Measurements from ENCODE around the gene NUDT7. TPM values are rescaled to one million over a fixed set of nuclear protein-coding genes. Genes with fewer than 3 reads are reported as not detected.

Gene NUDT7
- total RNA-seq, 1 donor from 2014 or later: 5.7 TPM

- H3K4me3 ChIP-seq (ENCODE audit: low read length in 3 of 3): no peak overlapping the region
- H3K4me1 ChIP-seq (ENCODE audit: control insufficient read depth in 3 of 3, insufficient read depth in 3 of 3, low read length in 3 of 3): peaks cover 0 to 3% (median 0%) of the 10 kb centered on the region in 3 donors
- no peaks in the 10 kb centered on the region for H3K27me3 ChIP-seq (ENCODE audit: control insufficient read depth in 3 of 3, insufficient read depth in 3 of 3, low read length in 3 of 3)
- no peak overlapping the region for H3K9ac ChIP-seq (ENCODE audit: low read depth in 1 of 3, low read length in 3 of 3)
- no peak overlapping the region for H3K27ac ChIP-seq (ENCODE audit: low read depth, low read length)
- H3K9me3 ChIP-seq (ENCODE audit: control insufficient read depth in 3 of 3, low read length in 3 of 3): no peaks in the 10 kb centered on the region
- H3K36me3 ChIP-seq (ENCODE audit: control insufficient read depth in 3 of 3, insufficient read depth in 3 of 3, low read length in 3 of 3): no peaks in the 10 kb centered on the region
Measured at GRCh38 chr16:77763994-77764393, 41.7 kb downstream of the NUDT7 start.

- Histone ChIP-seq H3K27ac (ENCODE audit: low read depth, low read length) (no peak overlapping the region), H3K4me3 (ENCODE audit: low read length in 3 of 3) (no peak overlapping the region), H3K27me3 (ENCODE audit: control insufficient read depth in 3 of 3, insufficient read depth in 3 of 3, low read length in 3 of 3) (no peaks in the 10 kb centered on the region), H3K9ac (ENCODE audit: low read depth in 1 of 3, low read length in 3 of 3) (no peak overlapping the region), H3K36me3 (ENCODE audit: control insufficient read depth in 3 of 3, insufficient read depth in 3 of 3, low read length in 3 of 3) (no peaks in the 10 kb centered on the region), H3K4me1 (ENCODE audit: control insufficient read depth in 3 of 3, insufficient read depth in 3 of 3, low read length in 3 of 3) (peaks cover 0 to 3% (median 0%) of the 10 kb centered on the region in 3 donors), H3K9me3 (ENCODE audit: control insufficient read depth in 3 of 3, low read length in 3 of 3) (no peaks in the 10 kb centered on the region)
Measured at GRCh38 chr16:77767211-77767610, 44.9 kb downstream of the NUDT7 start.

- Histone ChIP-seq H3K36me3 (ENCODE audit: control insufficient read depth in 3 of 3, insufficient read depth in 3 of 3, low read length in 3 of 3) (no peaks in the 10 kb centered on the region), H3K9me3 (ENCODE audit: control insufficient read depth in 3 of 3, low read length in 3 of 3) (no peaks in the 10 kb centered on the region), H3K4me1 (ENCODE audit: control insufficient read depth in 3 of 3, insufficient read depth in 3 of 3, low read length in 3 of 3) (peaks cover 0 to 3% (median 0%) of the 10 kb centered on the region in 3 donors), H3K27ac (ENCODE audit: low read depth, low read length) (no peak overlapping the region), H3K9ac (ENCODE audit: low read depth in 1 of 3, low read length in 3 of 3) (no peak overlapping the region), H3K27me3 (ENCODE audit: control insufficient read depth in 3 of 3, insufficient read depth in 3 of 3, low read length in 3 of 3) (no peaks in the 10 kb centered on the region), H3K4me3 (ENCODE audit: low read length in 3 of 3) (no peak overlapping the region)
Measured at GRCh38 chr16:77767826-77768225, 45.5 kb downstream of the NUDT7 start.

GRCh38 chr16:77775911-77776909, 53.9 kb downstream of the NUDT7 start:
- Histone ChIP-seq H3K4me1 (ENCODE audit: control insufficient read depth in 3 of 3, insufficient read depth in 3 of 3, low read length in 3 of 3) (no peaks in the 10 kb centered on the region), H3K27me3 (ENCODE audit: control insufficient read depth in 3 of 3, insufficient read depth in 3 of 3, low read length in 3 of 3) (peaks cover 0 to 3% (median 0%) of the 10 kb centered on the region in 3 donors), H3K36me3 (ENCODE audit: control insufficient read depth in 3 of 3, insufficient read depth in 3 of 3, low read length in 3 of 3) (no peaks in the 10 kb centered on the region)

GRCh38 chr16:77777745-77778144, 55.4 kb downstream of the NUDT7 start:
- no peaks in the 10 kb centered on the region for H3K36me3 ChIP-seq (ENCODE audit: control insufficient read depth in 3 of 3, insufficient read depth in 3 of 3, low read length in 3 of 3)
- H3K4me3 ChIP-seq (ENCODE audit: low read length in 3 of 3): no peak overlapping the region
- H3K4me1 ChIP-seq (ENCODE audit: control insufficient read depth in 3 of 3, insufficient read depth in 3 of 3, low read length in 3 of 3): no peaks in the 10 kb centered on the region
- peaks cover 0 to 3% (median 0%) of the 10 kb centered on the region in 3 donors for H3K27me3 ChIP-seq (ENCODE audit: control insufficient read depth in 3 of 3, insufficient read depth in 3 of 3, low read length in 3 of 3)
- H3K27ac ChIP-seq (ENCODE audit: low read depth, low read length): no peak overlapping the region
- no peaks in the 10 kb centered on the region for H3K9me3 ChIP-seq (ENCODE audit: control insufficient read depth in 3 of 3, low read length in 3 of 3)
- no peak overlapping the region for H3K9ac ChIP-seq (ENCODE audit: low read depth in 1 of 3, low read length in 3 of 3)

More at GRCh38 chr16:77775911-77776909, 53.9 kb downstream of the NUDT7 start:
- Histone ChIP-seq H3K9me3 (ENCODE audit: control insufficient read depth in 3 of 3, low read length in 3 of 3) (no peaks in the 10 kb centered on the region), H3K27ac (ENCODE audit: low read depth, low read length) (no peak overlapping the region), H3K4me3 (ENCODE audit: low read length in 3 of 3) (no peak overlapping the region), H3K9ac (ENCODE audit: low read depth in 1 of 3, low read length in 3 of 3) (no peak overlapping the region)

GRCh38 chr16:77780378-77780837, 58.1 kb downstream of the NUDT7 start:
- no peaks in the 10 kb centered on the region for H3K9me3 ChIP-seq (ENCODE audit: control insufficient read depth in 3 of 3, low read length in 3 of 3)
- H3K4me1 ChIP-seq (ENCODE audit: control insufficient read depth in 3 of 3, insufficient read depth in 3 of 3, low read length in 3 of 3): no peaks in the 10 kb centered on the region
- H3K36me3 ChIP-seq (ENCODE audit: control insufficient read depth in 3 of 3, insufficient read depth in 3 of 3, low read length in 3 of 3): no peaks in the 10 kb centered on the region
- no peak overlapping the region for H3K9ac ChIP-seq (ENCODE audit: low read depth in 1 of 3, low read length in 3 of 3)
- peaks cover 0 to 2% (median 0%) of the 10 kb centered on the region in 3 donors for H3K27me3 ChIP-seq (ENCODE audit: control insufficient read depth in 3 of 3, insufficient read depth in 3 of 3, low read length in 3 of 3)
- no peak overlapping the region for H3K4me3 ChIP-seq (ENCODE audit: low read length in 3 of 3)
- H3K27ac ChIP-seq (ENCODE audit: low read depth, low read length): no peak overlapping the region

GRCh38 chr16:77781091-77781490, 58.8 kb downstream of the NUDT7 start:
- Histone ChIP-seq H3K9ac (ENCODE audit: low read depth in 1 of 3, low read length in 3 of 3) (no peak overlapping the region), H3K4me1 (ENCODE audit: control insufficient read depth in 3 of 3, insufficient read depth in 3 of 3, low read length in 3 of 3) (no peaks in the 10 kb centered on the region), H3K36me3 (ENCODE audit: control insufficient read depth in 3 of 3, insufficient read depth in 3 of 3, low read length in 3 of 3) (no peaks in the 10 kb centered on the region), H3K27ac (ENCODE audit: low read depth, low read length) (no peak overlapping the region), H3K4me3 (ENCODE audit: low read length in 3 of 3) (no peak overlapping the region), H3K9me3 (ENCODE audit: control insufficient read depth in 3 of 3, low read length in 3 of 3) (no peaks in the 10 kb centered on the region), H3K27me3 (ENCODE audit: control insufficient read depth in 3 of 3, insufficient read depth in 3 of 3, low read length in 3 of 3) (peaks cover 0 to 6% (median 0%) of the 10 kb centered on the region in 3 donors)

- H3K36me3 ChIP-seq (ENCODE audit: control insufficient read depth in 3 of 3, insufficient read depth in 3 of 3, low read length in 3 of 3): no peaks in the 10 kb centered on the region
- no peaks in the 10 kb centered on the region for H3K4me1 ChIP-seq (ENCODE audit: control insufficient read depth in 3 of 3, insufficient read depth in 3 of 3, low read length in 3 of 3)
- peaks cover 10 to 19% (median 11%) of the 10 kb centered on the region in 3 donors for H3K27me3 ChIP-seq (ENCODE audit: control insufficient read depth in 3 of 3, insufficient read depth in 3 of 3, low read length in 3 of 3)
- no peak overlapping the region for H3K27ac ChIP-seq (ENCODE audit: low read depth, low read length)
- no peak overlapping the region for H3K9ac ChIP-seq (ENCODE audit: low read depth in 1 of 3, low read length in 3 of 3)
- no peaks in the 10 kb centered on the region for H3K9me3 ChIP-seq (ENCODE audit: control insufficient read depth in 3 of 3, low read length in 3 of 3)
- H3K4me3 ChIP-seq (ENCODE audit: low read length in 3 of 3): no peak overlapping the region
Measured at GRCh38 chr16:77782694-77783093, 60.4 kb downstream of the NUDT7 start.

- Histone ChIP-seq H3K9ac (ENCODE audit: low read depth in 1 of 3, low read length in 3 of 3) (no peak overlapping the region), H3K27ac (ENCODE audit: low read depth, low read length) (no peak overlapping the region)
Measured at GRCh38 chr16:77784441-77785372, 62.4 kb downstream of the NUDT7 start.

More at GRCh38 chr16:77784441-77785372, 62.4 kb downstream of the NUDT7 start:
- Histone ChIP-seq H3K36me3 (ENCODE audit: control insufficient read depth in 3 of 3, insufficient read depth in 3 of 3, low read length in 3 of 3) (no peaks in the 10 kb centered on the region), H3K4me3 (ENCODE audit: low read length in 3 of 3) (no peak overlapping the region), H3K9me3 (ENCODE audit: control insufficient read depth in 3 of 3, low read length in 3 of 3) (no peaks in the 10 kb centered on the region), H3K27me3 (ENCODE audit: control insufficient read depth in 3 of 3, insufficient read depth in 3 of 3, low read length in 3 of 3) (peaks cover 29 to 39% (median 31%) of the 10 kb centered on the region in 3 donors), H3K4me1 (ENCODE audit: control insufficient read depth in 3 of 3, insufficient read depth in 3 of 3, low read length in 3 of 3) (peaks cover 0 to 5% (median 4%) of the 10 kb centered on the region in 3 donors)
